ENCODE data around the gene SLC22A14. TPM values are rescaled to one million over a fixed set of nuclear protein-coding genes. Genes with fewer than 3 reads are reported as not detected.

The SLC22A14 gene
- total RNA-seq, 3 donors from 2014 or later (not counting 1 experiment from before 2014, with no cell fraction given) = 0.20 TPM; not detected in 2

DNA sequence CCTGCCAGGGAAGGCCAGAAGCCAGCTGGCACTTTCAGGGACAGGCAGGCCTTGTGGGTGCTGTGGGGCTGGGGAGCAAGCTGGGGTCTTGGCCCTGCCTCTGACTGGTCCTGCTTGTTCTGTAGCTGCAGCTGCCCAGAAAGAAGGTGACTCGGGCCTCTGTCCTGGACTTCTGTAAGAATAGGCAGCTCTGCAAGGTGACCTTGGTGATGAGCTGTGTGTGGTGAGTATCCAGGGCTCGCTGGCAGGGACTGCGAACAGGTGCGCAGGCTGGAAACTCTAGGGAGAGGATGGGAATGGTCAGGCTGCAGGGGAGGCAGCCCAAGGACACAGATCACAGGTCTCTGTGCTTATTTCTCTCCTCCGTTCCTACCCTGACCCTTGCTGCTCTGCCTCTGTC is 31.2 kb downstream of the SLC22A14 start:
- peaks cover 10% of the 10 kb centered on the region for H3K4me1 ChIP-seq (ENCODE audit: control insufficient read depth, insufficient read depth, low read length)
- H3K4me3 Mint-ChIP-seq = no peak overlapping the region
- no peaks in the 10 kb centered on the region for H3K9me3 ChIP-seq (ENCODE audit: control insufficient read depth, insufficient read depth, low read length)
- intact Hi-C loops (cut with micrococcal nuclease) = no loop called here
- no peaks in the 10 kb centered on the region for H3K4me1 Mint-ChIP-seq
- no peak overlapping the region for H3K27ac Mint-ChIP-seq
- 94% methylated on average over 4 of the region's 5 CpGs for WGBS (ENCODE audit: insufficient coverage)
- H3K27ac ChIP-seq (ENCODE audit: low read length) = no peak overlapping the region
- H3K4me3 ChIP-seq (ENCODE audit: low read length) = no peak overlapping the region
- peaks cover 8 to 9% of the 10 kb centered on the region in 2 donors for H3K27me3 Mint-ChIP-seq (ENCODE audit: low read depth in 2 of 2)
- H3K36me3 ChIP-seq (ENCODE audit: control insufficient read depth, insufficient read depth, low read length) = no peaks in the 10 kb centered on the region
- DNase-seq (no peak), ATAC-seq (no peak)
- no peaks in the 10 kb centered on the region for H3K36me3 Mint-ChIP-seq
- TF ChIP-seq CTCF (IDR thresholded peaks at IDR 0.05) = no peak
- H3K9me3 Mint-ChIP-seq = no peaks in the 10 kb centered on the region
- no peaks in the 10 kb centered on the region for H3K27me3 ChIP-seq (ENCODE audit: control insufficient read depth, insufficient read depth, low read length)

- ATAC-seq = no peak
- intact Hi-C loops (cut with micrococcal nuclease) = no loop called here
- no peak overlapping the region for H3K4me3 ChIP-seq (ENCODE audit: low read length)
- no peak for DNase-seq
- H3K36me3 Mint-ChIP-seq = no peaks in the 10 kb centered on the region
- no peaks in the 10 kb centered on the region for H3K9me3 ChIP-seq (ENCODE audit: control insufficient read depth, insufficient read depth, low read length)
- no peaks in the 10 kb centered on the region for H3K4me1 Mint-ChIP-seq
- H3K27me3 Mint-ChIP-seq (ENCODE audit: low read depth in 2 of 2) = peaks cover 6 to 8% of the 10 kb centered on the region in 2 donors
- H3K4me1 ChIP-seq (ENCODE audit: control insufficient read depth, insufficient read depth, low read length) = peaks cover 10% of the 10 kb centered on the region
- H3K27ac ChIP-seq (ENCODE audit: low read length) = no peak overlapping the region
- no peak overlapping the region for H3K27ac Mint-ChIP-seq
- H3K9me3 Mint-ChIP-seq = no peaks in the 10 kb centered on the region
- H3K4me3 Mint-ChIP-seq = no peak overlapping the region
- no peak for TF ChIP-seq CTCF (IDR thresholded peaks at IDR 0.05)
- 57% methylated on average over 11 of the region's 11 CpGs for WGBS (ENCODE audit: insufficient coverage)
- H3K36me3 ChIP-seq (ENCODE audit: control insufficient read depth, insufficient read depth, low read length) = no peaks in the 10 kb centered on the region
- H3K27me3 ChIP-seq (ENCODE audit: control insufficient read depth, insufficient read depth, low read length) = no peaks in the 10 kb centered on the region
Measured at GRCh38 chr3:38313695-38314094, 31.6 kb downstream of the SLC22A14 start.

DNA sequence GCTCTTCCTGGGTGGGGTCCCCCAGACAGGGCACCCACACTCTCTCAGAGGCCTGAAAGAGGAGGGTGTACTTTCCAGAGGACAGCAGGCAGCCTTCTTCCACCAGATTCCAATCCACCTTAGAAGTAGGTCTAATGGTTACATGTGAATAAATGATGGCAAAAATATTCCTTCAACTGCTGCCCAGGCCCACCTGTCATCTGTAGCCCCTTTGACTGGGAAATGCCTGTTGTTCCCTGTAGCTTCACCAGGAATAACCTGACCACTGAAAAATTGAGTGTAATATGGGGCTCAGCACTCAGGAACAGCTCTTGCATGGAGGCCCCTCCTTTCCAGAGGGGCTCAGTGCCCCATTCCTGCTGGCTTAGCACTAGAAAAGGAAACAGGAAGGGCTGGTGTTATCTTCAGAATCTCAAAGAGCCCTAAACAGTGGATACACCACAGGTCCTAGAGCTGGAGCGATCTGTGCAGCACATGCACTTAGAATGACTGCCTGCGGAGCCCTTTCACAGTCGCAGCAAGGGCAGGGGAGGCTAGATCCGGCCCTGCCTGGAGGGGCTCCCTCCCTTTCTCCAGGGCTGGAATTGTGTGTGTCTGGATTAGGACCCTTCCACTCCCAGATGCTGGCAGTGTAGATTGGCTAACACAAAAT is 32.1 kb downstream of the SLC22A14 start:
- Histone ChIP-seq H3K4me1 (ENCODE audit: control insufficient read depth, insufficient read depth, low read length) (peaks cover 10% of the 10 kb centered on the region), H3K27ac (ENCODE audit: low read length) (no peak overlapping the region), H3K36me3 (ENCODE audit: control insufficient read depth, insufficient read depth, low read length) (no peaks in the 10 kb centered on the region), H3K4me3 (ENCODE audit: low read length) (no peak overlapping the region), H3K9me3 (ENCODE audit: control insufficient read depth, insufficient read depth, low read length) (no peaks in the 10 kb centered on the region), H3K27me3 (ENCODE audit: control insufficient read depth, insufficient read depth, low read length) (no peaks in the 10 kb centered on the region)
- no peak overlapping the region for H3K27ac Mint-ChIP-seq
- intact Hi-C loops (cut with micrococcal nuclease) = no loop called here
- no peak overlapping the region for H3K4me3 Mint-ChIP-seq
- no peak for DNase-seq
- no peak for ATAC-seq
- no peaks in the 10 kb centered on the region for H3K9me3 Mint-ChIP-seq
- TF ChIP-seq CTCF (IDR thresholded peaks at IDR 0.05) = no peak
- H3K4me1 Mint-ChIP-seq = no peaks in the 10 kb centered on the region
- 27% methylated on average over 4 of the region's 4 CpGs for WGBS (ENCODE audit: insufficient coverage)
- H3K36me3 Mint-ChIP-seq = no peaks in the 10 kb centered on the region
- peaks cover 6 to 8% of the 10 kb centered on the region in 2 donors for H3K27me3 Mint-ChIP-seq (ENCODE audit: low read depth in 2 of 2)

Measured in natural killer cell (primary cell).